ENCODE data around the gene ATP5F1A. TPM values are rescaled to one million over a fixed set of nuclear protein-coding genes. Genes with fewer than 3 reads are reported as not detected.

Gene ATP5F1A
- 100 to 1,000 TPM; 309 to 311 TPM for total RNA-seq

DNA sequence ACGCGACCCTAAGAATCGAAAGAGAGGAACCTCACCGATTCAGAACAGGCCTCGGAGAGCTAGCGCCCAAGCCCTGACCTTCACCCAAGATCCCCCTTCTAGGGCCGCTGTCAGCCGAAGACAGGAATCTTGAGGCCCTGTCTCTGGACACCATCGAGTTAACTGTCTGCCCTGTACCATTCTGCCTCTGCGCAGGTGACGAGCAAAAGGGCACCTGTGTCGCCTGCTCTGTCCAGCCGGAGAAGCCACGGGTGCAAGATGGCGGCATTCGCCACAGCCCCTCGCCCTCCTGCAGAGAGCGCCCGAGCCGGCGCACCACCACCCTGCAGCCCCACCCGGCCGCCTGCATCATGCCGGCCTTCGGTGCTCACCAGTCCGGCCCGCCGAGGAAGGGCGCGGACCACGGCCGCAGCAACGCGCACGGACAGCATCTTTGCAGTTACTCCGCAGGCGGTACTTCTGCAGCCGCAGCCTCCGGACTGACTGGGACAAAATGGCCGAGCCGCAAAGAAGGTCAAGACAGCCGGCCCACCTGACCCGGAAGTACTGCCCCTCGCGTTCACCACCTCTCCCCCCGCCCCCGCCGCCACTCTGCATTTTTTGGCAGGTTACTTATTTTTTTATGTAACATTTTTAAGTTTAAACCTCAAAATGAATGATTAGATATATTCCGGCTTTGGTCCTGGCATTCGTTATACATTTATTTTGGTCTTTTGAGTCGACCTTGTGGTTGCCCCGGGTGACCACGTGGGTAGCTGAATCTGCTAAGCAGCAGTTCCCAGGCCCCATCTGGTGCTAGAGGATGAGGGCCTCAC lies at the start of gene ATP5F1A:
Gene ATP5F1A (minus strand): TSS at position 496 of the 815 bp plus-strand sequence. CDS start 65 bp downstream, at position 431.

DNA sequence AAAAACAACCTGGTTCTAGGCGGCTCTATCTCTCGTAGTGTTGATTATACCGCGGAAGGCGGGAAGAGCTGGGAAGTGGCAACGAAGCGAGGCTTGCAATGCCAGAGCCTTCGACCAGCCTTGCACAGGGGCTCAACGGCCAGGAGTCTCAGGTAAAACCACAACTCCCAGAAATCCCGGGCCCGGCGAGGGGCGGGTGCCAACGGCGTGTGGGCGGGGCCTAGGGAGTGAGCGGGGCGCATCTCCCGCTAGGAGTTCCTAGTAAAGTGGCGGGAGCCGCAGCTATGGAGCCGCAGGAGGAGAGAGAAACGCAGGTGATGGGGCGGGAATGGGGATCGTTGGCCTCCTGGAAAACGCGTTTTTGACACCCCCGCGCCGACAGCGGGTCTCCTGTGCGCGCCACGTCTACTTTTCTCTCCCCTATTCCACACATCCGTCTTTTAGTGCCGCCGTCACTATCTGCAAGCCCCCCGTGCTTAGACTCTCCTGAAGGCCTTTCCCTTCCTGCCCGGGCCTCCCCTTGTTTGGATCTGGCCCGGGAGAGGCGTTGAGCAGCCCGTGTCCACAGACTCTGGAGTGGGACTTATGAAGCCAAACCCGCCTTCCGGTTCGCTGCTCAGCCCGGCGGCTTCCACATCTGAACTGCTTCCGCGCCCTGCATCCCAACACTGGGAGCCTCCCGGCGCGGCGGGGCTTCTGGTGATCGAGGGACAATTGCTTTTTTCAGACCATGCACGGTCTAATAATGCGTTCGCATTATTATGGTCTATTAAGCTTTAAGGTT lies 6.2 kb upstream of the ATP5F1A start, which contains the start of gene HAUS1:
Gene HAUS1 (plus strand): TSS at position 258 of the 784 bp plus-strand sequence. CDS start 27 bp downstream, at position 285.

DNA sequence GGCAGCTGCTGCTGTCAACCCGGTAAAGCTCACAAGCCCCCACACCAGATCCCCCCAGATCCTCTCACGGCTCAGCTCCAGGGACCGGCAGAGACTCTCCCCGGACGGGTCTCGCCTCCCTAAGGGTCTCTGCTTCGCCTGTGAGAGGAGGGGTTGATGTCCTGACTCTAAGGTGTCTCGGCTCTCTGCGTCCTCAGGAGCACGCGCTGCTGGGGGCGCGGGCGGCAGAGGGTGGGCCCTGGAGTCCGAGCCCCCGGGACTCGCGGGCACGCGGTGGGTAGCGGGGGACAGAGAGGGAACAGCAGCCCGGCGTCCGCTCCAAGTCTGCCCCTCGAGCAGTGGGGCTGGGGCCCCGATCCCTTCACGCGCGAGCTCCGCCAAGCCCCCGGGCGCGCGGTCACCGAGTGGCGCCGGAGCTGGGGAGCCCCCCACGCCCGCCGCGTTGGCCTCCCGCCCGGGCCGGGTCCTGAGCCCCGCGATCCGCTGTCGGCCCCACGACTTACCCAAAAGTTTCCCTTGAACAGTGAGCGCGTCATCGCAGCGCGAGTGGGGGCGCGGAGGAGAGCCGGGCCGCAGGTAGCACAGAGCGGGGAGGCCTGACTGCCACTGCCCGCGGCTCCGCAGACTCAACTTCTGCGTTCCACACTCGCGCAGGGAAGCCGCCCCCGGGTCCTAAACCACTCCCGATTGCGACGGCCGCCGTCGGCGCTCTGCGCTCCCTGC lies 26.3 kb downstream of the ATP5F1A start, which contains the start of gene PSTPIP2:
Gene PSTPIP2 (minus strand): TSS at position 608 of the 723 bp plus-strand sequence. CDS start 72 bp downstream, at position 536.

Other genes starting within 250 kb of the ATP5F1A start
- 10 to 100 TPM; 24.8 to 25.1 TPM for gene EPG5, start 131.0 kb downstream of the ATP5F1A start, total RNA-seq
- 10 to 100 TPM; 11.3 to 12.8 TPM for gene PSTPIP2, start 26.0 kb downstream of the ATP5F1A start, total RNA-seq
- 10 to 100 TPM; 47.5 to 49.7 TPM for gene HAUS1, start 6.1 kb upstream of the ATP5F1A start, total RNA-seq

Measured in activated naive CD4-positive, alpha-beta T cell treated with anti-CD3 and anti-CD28 coated beads, Interleukin-2, amount 10 ng/mL, durations not matched to agents 5 hours and 36 hours (primary cell).